ENCODE results near the gene HBEGF. TPM values are rescaled to one million over a fixed set of nuclear protein-coding genes. Genes with fewer than 3 reads are reported as not detected.

HBEGF gene
- total RNA-seq, 1 experiment from 2014 or later = 2.4 TPM

GRCh38 chr5:140305471-140305870 lies 40.9 kb downstream of the HBEGF start:
- H3K4ac ChIP-seq (ENCODE audit: low read depth, low read length) = no peak overlapping the region
- no peak overlapping the region for H3K9ac ChIP-seq (ENCODE audit: extremely low read depth, insufficient read length, low read length)
- peaks cover 2% of the 10 kb centered on the region for H3K27me3 Mint-ChIP-seq (ENCODE audit: low read depth)
- peaks cover 8% of the 10 kb centered on the region; the same call in 1 of the 2 replicates for H3K79me2 ChIP-seq (ENCODE audit: insufficient read depth, low read length)
- H3K79me1 ChIP-seq (ENCODE audit: insufficient read depth, low read depth, low read length, poor library complexity, severe bottlenecking) = peaks cover 6% of the 10 kb centered on the region
- no peaks in the 10 kb centered on the region for H3K27me3 ChIP-seq (ENCODE audit: insufficient read depth, low read length)
- no peak overlapping the region for H4K8ac ChIP-seq (replicated peaks; ENCODE audit: insufficient read length, low read depth, low read length)
- no peak overlapping the region for H3K56ac ChIP-seq (ENCODE audit: insufficient read length, low read depth, low read length)
- H3K4me3 Mint-ChIP-seq = no peak overlapping the region
- no peak overlapping the region for H2AK5ac ChIP-seq (ENCODE audit: insufficient read length, low read length)
- no peaks in the 10 kb centered on the region for H3K4me1 ChIP-seq (ENCODE audit: insufficient read depth, low read length)
- H3K18ac ChIP-seq (ENCODE audit: insufficient read length, low read depth, low read length) = no peak overlapping the region
- peaks cover 0 to 2% (median 1%) of the 10 kb centered on the region in 3 experiments; a peak in 5 of 7 replicates for H3K36me3 Mint-ChIP-seq (ENCODE audit: insufficient read depth in 1 of 3, low read depth in 3 of 3)
- H2BK15ac ChIP-seq (ENCODE audit: low read depth, low read length) = no peak overlapping the region
- H2AFZ ChIP-seq (ENCODE audit: low read length) = no peak overlapping the region
- peaks cover 11% of the 10 kb centered on the region for H3K23me2 ChIP-seq (ENCODE audit: insufficient read length, low read depth, low read length, poor library complexity, severe bottlenecking)
- no peaks in the 10 kb centered on the region for H4K20me1 ChIP-seq (ENCODE audit: control insufficient read depth, insufficient read depth, insufficient read length)
- H4K5ac ChIP-seq (ENCODE audit: insufficient read length, low read depth, low read length) = no peak overlapping the region
- H3K4me1 Mint-ChIP-seq = peaks cover 4 to 7% of the 10 kb centered on the region in 2 experiments; a peak in 3 of 4 replicates
- TF ChIP-seq CTCF (conservative IDR thresholded peaks at IDR 0.05) = no peak
- peaks cover 0 to 2% of the 10 kb centered on the region in 2 experiments; a peak in 1 of 5 replicates for H3K9me3 Mint-ChIP-seq
- H4K91ac ChIP-seq (ENCODE audit: insufficient read length, low read depth, low read length) = no peak overlapping the region
- H3K27ac ChIP-seq (ENCODE audit: insufficient read length, low read depth, low read length) = no peak overlapping the region
- H3K9me3 ChIP-seq (ENCODE audit: control insufficient read depth, low read depth, low read length) = no peaks in the 10 kb centered on the region
- WGBS (ENCODE audit: extremely low coverage, insufficient read length, low lambda C conversion rate) = no CpG with 5 or more reads among the region's 1 CpG
- H3K23ac ChIP-seq (ENCODE audit: insufficient read length, low read depth, low read length) = no peak overlapping the region
- DNase-seq = no peak
- no peak overlapping the region for H3K14ac ChIP-seq (ENCODE audit: insufficient read depth, low read length)
- H2BK20ac ChIP-seq (ENCODE audit: low read depth, low read length, poor library complexity, severe bottlenecking) = no peak overlapping the region
- H3T11ph ChIP-seq (ENCODE audit: low read length) = no peak overlapping the region
- H2BK120ac ChIP-seq (ENCODE audit: low read depth, low read length, poor library complexity, severe bottlenecking) = no peak overlapping the region
- no peak overlapping the region for H2BK5ac ChIP-seq (ENCODE audit: insufficient read length, low read length)
- no peak overlapping the region for H3K4me2 ChIP-seq (ENCODE audit: insufficient read depth, insufficient read length, low read length)
- no peak overlapping the region for H2BK12ac ChIP-seq (ENCODE audit: insufficient read length, low read depth, low read length)
- H3K27ac Mint-ChIP-seq = no peak overlapping the region; a peak in 1 of 7 replicates

All from H9 (cell line).